ENCODE measurements around the gene CD209.

CD209 gene

DNA sequence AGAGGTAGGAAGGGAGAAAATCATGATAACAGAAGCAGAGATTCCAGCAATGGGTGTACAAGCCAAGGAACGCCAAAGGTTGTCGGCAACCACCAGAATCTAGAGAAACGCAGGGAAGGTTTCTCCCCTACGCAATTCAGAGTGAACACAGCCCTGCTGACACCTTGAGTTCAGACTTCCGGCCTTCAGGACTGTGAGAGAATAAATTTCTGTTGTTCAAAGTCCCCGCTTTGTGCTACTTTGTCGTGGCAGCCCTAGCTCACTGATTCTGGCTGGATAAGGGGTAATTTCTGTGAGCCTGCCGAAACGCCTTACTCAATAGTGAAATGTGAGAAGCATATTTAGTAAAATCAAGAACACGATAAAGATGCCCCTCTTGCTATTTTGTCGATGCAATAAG is 10.1 kb downstream of the CD209 start:
- DNase-seq (ENCODE audit: low spot score), result no peak

- DNase-seq (ENCODE audit: low spot score), result no peak
Measured at GRCh38 chr19:7736148-7736547, 11.2 kb downstream of the CD209 start.

- no peak for DNase-seq (ENCODE audit: low spot score)
Measured at GRCh38 chr19:7734220-7735203, 12.8 kb downstream of the CD209 start.

DNA sequence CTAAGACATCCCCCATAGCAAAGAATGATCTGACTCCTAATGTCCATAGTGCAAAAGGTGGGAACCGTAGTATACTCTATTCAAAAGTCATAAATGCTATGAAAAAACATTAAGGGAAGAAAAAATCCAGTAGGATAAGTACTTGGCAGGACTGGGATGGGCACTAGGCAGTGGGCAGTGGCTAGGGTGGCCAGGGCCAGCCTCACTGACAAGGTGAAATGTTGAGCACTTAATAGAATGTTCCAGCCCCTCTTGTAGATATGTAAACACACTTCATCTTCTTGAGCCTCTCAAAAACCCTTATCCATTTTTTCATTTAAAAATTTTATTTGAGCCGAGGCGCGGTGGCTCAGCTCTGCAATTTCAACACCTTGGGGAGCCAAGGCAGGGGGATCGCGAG is 14.0 kb downstream of the CD209 start:
- DNase-seq (ENCODE audit: low spot score), result no peak

DNA sequence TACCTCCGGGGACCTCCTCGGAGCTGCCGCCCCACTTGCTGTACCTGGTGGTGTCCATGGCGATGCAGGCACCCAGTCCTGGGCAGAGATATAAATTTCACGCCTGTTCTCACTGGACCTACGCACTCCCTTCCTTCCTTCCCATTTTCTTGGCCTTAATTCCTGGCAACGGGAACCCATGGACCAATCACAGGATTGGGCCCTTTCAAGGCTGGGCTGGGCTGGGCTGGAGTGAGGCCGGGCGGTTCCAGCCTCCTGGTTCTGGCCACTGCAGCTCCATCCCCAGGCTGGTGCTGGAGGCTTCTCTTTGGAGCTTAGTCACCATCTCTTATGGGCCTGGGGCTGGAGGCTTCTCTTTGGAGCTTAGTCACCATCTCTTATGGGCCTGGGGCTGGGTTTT is 15.3 kb downstream of the CD209 start, which contains the start of gene CLEC4G:
TSS of gene CLEC4G (minus strand) at position 66 of the 400 bp plus-strand sequence. CDS start at position 58, 8 bp downstream.
- no peak for DNase-seq (ENCODE audit: low spot score)

GRCh38 chr19:7731615-7732014 is 15.7 kb downstream of the CD209 start:
- DNase-seq (ENCODE audit: low spot score), result no peak

DNA sequence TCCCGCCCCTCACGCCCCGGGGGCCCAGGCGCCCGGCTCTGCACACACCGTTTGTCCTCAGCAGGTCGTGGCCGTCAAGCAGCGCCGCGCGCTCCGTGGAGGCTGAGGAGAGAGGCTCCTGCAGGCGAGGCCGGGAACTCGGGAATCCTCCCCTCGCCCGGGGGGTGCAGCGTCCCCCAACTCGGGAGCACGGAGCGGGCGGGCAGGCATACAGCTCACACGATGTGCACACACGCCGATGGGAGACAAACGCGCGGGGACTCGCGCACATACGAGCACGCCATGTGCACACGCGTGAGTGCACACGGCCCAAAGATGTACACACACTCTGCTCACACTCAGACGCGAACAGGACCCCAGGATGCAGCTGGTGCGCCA is 16.1 kb downstream of the CD209 start:
- no peak for DNase-seq (ENCODE audit: low spot score)

GRCh38 chr19:7730286-7731217 is 16.8 kb downstream of the CD209 start:
- DNase-seq (ENCODE audit: low spot score), result no peak

DNA sequence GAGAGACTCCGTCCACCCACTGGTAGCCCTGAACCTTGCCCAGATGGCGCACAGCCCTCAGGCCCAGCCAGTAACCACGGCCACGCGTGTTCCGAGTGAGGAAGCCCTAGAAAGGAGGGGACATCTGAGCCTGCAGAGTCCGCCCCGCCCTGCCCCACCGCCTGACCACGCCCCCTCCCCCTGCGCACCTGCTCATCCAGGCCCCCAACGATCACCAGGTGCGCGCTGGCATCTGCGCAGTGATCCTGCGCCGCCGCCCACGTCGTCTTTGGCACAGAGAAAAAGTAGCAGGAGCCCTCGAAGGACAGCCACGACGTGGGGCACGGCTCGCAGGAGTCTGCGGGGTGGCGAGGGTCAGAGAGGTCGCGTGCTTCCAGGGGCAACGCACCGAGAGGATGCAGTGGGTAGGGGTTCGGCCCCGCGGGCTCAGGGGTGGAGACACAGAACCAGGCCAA is 17.5 kb downstream of the CD209 start:
- DNase-seq (ENCODE audit: low spot score), result no peak

DNA sequence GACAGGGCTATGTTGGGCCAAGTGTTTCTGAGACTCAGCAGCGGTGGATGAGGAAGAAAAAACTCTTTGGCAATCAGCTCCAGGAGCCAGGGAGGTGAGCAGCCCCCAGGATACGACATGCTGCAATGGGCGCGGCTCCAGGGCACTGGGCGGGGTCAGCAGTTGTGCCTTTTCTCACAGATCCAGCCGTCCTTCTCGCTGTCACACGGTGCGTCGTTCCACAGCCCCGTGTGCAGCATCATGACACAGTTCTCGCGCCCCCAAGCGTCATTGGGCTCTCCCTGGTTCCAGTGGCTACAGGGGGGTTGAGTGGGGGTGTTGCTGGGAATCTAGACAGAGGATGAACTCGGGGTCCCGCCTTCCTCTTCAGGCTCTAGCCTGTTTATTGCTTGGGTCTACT is 18.1 kb downstream of the CD209 start:
- DNase-seq (ENCODE audit: low spot score), result no peak

DNA sequence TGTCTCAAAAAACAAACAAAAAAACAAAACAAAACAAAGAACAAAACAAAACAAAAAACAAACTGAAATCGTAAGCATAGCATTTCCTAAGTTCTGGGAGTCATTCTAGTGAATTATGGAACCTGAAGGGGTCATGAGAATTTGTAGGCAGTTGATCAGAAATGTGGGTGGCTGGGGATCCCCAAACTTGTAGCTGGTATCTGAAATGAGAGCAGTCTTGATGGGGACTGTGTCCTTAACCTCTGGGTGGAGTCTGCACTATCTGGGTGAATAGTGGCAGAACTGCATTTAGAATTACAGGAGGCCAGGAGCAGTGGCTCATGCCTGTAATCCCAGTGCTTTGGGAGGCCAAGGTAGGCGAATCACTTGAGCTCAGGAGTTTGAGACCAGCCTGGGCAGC is 21.5 kb downstream of the CD209 start:
- no peak for DNase-seq (ENCODE audit: low spot score)

DNA sequence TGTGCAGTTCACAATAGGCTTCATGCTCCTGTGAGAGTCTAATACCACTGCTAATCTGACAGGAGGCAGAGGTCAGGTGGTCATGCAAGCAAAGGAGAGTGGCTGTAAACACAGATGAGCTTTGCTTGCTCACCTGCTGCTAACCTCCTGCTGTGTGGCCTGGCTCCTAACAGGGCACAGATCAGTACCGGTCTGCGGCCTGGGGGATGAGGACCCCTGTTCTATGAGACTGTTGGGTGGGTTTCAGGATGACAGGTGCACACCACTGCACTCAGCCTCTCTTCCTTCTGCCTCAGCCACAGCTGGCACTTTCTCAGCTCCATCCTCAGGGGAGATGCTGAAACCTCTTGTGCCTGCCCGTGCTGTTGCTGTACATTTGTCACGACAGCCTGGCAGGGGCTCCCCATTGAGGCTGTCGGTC is 25.1 kb downstream of the CD209 start:
- no peak for DNase-seq (ENCODE audit: low spot score)

DNA sequence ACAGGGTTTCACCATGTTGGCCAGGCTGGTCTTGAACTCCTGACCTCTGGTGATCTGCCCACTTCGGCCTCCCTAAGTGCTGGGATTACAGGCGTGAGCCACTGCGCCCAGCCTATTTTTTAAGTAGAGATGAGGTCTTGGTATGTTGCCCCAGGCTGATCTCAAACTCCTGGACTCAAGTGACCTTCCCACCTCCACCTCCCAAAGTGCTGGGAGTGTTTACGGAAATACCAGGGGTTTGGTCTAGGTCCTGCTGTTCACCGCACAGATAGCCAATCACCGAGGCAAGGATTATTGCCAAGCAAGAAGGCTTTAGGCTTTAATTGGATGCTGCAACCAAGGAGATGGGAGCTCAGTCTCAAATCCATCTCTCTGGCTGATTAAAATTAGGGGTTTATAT is 27.0 kb downstream of the CD209 start:
- no peak for DNase-seq (ENCODE audit: low spot score)

DNA sequence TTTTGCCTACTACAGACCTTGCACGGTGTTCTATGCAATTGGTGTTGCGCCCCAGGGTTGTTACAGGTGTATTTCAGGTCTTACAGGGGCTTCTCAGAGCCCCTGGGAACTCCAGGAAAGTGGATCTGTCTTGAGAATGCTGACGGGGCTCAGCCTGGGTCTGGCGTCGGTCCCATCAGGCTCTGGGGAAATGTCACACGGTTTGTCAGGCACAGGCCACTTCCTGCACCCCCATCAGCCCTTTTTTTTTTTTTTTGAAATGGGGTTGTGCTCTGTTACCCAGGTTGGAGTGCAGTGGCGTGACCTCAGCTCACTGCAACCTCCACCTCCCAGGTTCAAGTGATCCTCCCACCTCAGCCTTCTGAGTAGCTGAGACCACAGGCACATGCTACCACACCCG is 28.7 kb downstream of the CD209 start:
- no peak for DNase-seq (ENCODE audit: low spot score)

DNA sequence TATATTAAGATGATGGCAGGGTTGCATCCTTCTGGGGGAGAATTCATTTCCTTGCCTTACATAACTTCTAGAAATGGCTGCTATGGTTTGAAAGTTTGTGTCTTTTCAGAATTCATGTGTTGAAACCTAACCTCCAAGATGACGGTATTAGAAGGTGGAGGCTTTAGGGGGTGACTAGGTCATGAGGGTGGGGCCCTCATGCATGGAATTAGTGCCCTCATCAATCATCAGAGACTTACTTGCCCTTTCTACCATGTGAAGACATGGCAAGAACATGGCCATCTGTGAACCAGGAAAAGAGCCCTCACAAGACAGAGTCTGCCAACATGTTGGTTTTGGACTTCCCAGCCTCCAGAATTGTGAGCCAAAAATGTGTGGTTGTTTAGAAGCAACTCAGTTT is 30.6 kb downstream of the CD209 start:
- no peak for DNase-seq (ENCODE audit: low spot score)

DNA sequence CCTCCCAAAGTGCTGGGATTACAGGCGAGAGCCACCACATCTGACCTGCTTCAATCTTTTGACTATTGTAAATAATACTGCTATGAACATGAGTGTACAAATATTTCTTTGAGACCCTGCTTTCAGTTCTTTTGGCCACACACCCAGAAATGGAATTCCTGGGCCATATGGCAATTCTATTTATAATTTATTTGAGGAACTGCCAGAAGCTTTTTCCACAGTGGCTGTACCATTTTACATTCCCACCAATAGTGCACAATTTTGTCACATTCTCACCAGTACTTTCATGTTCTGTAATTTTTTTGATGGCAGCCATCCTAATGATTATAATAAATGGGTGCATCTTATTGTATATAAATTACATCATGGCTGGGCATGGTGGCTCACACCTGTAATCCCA is 31.7 kb downstream of the CD209 start:
- no peak for DNase-seq (ENCODE audit: low spot score)

- no peak for DNase-seq (ENCODE audit: low spot score)
Measured at GRCh38 chr19:7710616-7711015, 36.7 kb downstream of the CD209 start.

DNA sequence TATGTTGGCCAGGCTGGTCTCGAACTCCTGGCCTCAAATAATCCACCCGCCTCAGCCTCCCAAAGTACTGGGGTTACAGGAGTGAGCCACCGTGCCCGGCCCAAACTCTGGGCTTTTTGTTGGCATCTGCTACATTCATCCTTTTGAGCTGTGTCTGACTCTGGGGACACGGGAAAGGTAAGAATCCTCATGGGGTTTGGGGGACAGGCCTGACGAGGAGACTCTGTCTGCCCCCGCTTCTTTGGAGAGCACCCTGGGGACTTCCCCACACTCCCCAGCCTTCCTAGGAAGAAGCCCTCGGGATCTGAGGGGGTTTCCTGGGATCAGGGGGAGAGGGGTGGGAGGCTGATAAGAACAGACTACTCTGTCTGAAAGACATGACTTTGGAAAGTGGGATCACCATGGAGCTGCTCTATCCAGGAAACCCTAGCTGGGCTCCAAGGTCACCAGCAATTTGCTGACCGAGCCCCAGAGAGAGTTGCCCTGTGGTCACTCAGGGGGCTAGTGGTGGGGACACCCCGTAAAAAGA is 37.3 kb downstream of the CD209 start:
- no peak for DNase-seq (ENCODE audit: low spot score)

DNA sequence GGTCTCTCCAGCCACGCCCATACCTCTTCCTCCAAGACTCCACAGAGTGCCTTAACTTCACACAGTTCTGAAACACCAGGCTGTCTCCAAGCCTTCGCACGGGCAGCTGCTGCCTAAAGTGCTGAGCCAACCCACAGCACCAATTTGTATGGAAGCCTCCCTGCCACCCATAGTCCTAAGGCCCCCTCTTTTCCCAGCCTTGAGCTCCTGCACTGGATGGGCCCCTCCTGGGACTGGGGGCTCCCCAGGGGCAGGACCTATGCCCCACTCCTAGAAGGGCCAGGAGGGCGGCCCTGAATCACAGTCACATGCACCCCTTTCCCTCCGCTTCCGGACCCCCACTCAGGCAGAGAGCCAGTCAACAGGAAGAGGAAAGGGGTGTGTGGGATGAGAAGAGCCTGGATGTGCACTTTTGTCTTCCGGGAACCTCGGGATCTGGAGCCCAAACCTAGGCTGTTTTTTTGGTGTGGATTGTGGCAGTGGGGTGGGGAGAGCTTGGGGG is 40.3 kb downstream of the CD209 start:
- DNase-seq (ENCODE audit: low spot score), result no peak

DNA sequence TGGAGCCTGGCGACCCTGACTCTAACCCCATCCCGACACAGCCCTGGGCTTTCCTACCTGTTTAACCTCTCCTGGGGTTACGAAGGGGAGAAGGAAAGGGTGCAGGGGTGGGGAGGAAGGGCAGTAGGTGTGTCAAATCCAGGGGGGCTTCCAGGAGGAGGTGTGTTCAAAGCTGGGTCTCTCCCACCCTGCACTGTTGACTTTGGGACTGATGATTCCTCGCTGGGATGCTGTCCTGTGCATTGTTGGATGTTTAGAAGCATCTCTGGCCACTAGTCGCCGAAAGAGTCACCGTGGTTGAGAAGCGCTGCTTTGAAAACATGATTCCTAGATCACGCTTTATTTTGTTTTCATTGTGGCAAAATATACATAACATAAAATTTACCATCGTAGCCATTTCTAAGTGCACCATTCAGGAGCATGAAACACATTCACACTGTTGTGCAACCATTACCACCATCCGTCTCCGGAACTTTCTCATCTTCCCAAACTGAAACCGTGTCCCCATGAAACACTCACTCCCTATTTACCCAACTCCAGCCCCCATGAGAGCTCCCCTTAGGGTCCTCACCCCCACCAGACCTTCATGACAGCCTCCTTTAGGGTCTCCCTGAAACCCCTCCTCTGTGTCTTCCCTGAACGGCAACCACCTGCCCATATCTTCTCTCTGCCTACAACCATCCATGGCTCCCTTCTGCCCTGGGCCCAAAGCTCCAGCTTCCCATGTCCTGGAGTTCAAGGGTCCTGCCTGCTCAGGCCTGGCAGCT is 41.0 kb downstream of the CD209 start:
- no peak for DNase-seq (ENCODE audit: low spot score)

DNA sequence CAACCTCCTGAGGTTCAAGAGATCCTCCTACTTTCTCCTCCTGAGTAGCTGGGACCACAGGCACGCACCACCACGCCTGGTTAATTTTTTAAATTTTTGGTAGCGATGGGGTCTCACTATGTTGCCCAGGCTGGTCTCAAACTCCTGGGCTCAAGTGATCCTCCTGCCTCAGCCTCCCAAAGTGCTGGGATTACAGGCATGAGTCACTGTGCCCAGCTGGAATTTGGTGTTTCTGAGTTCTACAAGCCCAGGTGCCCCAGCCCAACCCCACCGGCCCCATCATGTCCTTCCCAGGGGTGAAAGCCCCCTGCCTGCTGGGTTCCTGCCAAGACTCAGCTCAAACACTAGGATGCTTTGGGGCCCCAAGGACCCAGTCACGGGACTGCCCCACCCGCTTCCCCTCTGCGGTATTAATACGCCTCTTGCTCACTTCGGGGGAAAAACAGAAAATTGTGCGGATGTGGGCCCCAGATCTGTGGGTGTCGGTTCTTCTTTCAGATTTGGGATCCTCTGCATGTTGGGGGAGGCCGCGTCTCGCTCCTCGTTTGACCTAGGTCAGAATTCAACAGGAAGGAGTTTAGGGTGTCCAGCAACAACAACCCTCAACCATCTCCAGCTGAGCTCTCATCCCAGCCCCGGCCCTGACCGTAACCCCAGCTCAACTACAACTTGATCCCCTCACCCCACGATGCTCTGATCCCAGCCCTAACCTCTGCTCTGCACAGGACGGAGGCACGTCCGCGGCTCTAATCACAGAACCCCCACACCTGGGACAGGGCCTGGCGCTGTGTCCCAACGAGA is 41.7 kb downstream of the CD209 start:
- no peak for DNase-seq (ENCODE audit: low spot score)

All from COLO829 (cell line).